Upper lobe of left lung (tissue), 4 donors: Measurements from ENCODE around the gene TEX44.

Experiments used
- EP300 ChIP-seq, 4 donors: sonication (generic); formaldehyde crosslinking; IDR thresholded peaks; one replicate each; pipeline ENCODE4 v1.5.1; 2017; ENCODE audit warnings: antibody characterized with exemption in 4 of 4, control low read depth in 2 of 4
- POLR2AphosphoS5 ChIP-seq, 2 donors: sonication (generic); formaldehyde crosslinking; IDR thresholded peaks; one replicate each; pipeline ENCODE4 v1.5.1; 2017; ENCODE audit warnings: antibody characterized with exemption in 2 of 2
- TF ChIP-seq, protein P1 (sequence below), 6 experiments: fragments of 450-650 bp in 4 of 6; fragments of 200-600 bp in 2 of 6; sonication (generic) in 2 of 6; IDR thresholded peaks; one replicate each; pipeline ENCODE4 v1.5.1; 2016 to 2019; ENCODE audit warnings: antibody characterized with exemption in 6 of 6

DNA sequence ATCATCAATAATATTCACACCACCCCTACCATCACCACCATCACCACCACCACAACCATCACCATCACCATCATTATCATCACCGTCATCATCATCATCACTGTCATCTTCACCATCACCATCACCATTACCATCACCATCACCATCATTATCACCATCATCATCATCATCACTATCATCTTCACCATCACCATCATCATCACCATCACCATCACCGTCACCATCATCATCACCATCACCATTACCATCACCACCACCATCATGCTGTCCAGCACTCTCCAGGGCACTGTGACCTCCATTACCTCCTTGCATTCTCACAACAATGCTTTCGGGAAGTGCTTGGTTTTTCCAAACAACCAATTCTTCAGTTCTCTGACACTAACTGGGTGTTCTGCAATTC lies 13.1 kb upstream of the TEX44 start:
- TF ChIP-seq EP300 (IDR thresholded peaks at IDR 0.05) (no peak), POLR2AphosphoS5 (IDR thresholded peaks at IDR 0.05) (no peak)
- TF ChIP-seq, protein P1, sequence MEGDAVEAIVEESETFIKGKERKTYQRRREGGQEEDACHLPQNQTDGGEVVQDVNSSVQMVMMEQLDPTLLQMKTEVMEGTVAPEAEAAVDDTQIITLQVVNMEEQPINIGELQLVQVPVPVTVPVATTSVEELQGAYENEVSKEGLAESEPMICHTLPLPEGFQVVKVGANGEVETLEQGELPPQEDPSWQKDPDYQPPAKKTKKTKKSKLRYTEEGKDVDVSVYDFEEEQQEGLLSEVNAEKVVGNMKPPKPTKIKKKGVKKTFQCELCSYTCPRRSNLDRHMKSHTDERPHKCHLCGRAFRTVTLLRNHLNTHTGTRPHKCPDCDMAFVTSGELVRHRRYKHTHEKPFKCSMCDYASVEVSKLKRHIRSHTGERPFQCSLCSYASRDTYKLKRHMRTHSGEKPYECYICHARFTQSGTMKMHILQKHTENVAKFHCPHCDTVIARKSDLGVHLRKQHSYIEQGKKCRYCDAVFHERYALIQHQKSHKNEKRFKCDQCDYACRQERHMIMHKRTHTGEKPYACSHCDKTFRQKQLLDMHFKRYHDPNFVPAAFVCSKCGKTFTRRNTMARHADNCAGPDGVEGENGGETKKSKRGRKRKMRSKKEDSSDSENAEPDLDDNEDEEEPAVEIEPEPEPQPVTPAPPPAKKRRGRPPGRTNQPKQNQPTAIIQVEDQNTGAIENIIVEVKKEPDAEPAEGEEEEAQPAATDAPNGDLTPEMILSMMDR (IDR thresholded peaks at IDR 0.05) = no peak
